ENCODE results near the gene C3. TPM values are rescaled to one million over a fixed set of nuclear protein-coding genes. Genes with fewer than 3 reads are reported as not detected.
A peak's percentile ranks its signal among the peaks of the same experiment; 100 is the strongest.

C3 gene
- total and polyA plus RNA-seq, 2 experiments from 2014 or later, result 556 to 563 TPM

DNA sequence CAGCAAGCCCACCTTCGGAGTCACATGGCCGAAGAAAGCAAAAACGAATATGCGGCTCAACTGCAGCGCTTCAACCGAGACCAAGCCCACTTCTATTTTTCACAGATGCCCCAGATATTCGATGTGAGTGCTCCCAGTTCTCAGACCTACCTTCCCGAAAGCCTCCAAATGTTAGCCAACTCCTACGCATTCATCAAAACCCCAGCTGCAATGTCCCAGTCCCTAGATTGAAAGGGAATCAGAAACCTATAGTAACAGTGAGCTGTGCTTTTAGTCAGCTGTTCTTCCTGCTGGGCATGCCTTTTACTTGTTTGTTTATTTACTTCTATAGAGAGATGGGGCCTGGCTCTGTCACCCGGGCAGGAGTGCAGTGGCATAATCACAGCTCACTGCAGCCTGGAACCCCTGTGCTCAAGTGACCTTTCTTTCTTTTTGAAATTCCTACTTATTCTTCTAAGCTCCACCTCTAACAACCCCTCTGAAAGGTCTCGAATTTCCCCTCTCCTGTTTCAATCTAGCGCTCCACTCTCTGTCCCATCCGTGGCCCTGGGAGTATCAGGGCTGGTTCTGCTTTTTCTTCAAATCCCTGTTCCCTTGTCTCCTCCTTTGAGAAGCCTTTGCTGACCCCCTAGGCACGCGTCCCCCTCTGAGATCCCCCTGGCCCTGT lies 23.4 kb upstream of the C3 start:
- Histone ChIP-seq H3K27me3 (no peaks in the 10 kb centered on the region), H3K9me2 (replicated peaks; ENCODE audit: insufficient read depth) (no peaks in the 10 kb centered on the region), H3K4me3 (no peak overlapping the region), H3K9me3 (ENCODE audit: low read depth) (no peaks in the 10 kb centered on the region), H3K27ac (peak overlapping the region; percentile 82), H3K4me1 (ENCODE audit: insufficient read depth) (peaks cover 35% of the 10 kb centered on the region), H3K4me2 (peak overlapping the region; percentile 58), H3K36me3 (replicated peaks; ENCODE audit: insufficient read depth, low read depth) (no peaks in the 10 kb centered on the region), H4K20me1 (ENCODE audit: insufficient read depth, poor library complexity, severe bottlenecking) (peaks cover 5% of the 10 kb centered on the region), H3K79me2 (peaks cover 49% of the 10 kb centered on the region), H2AFZ (no peak overlapping the region)
- 77% methylated on average over 15 of the region's 15 CpGs for WGBS (ENCODE audit: low lambda C conversion rate, missing lambda C conversion rate)
- no peak for DNase-seq (ENCODE audit: low spot score)
- no peak for TF ChIP-seq EZH2 (IDR thresholded peaks at IDR 0.05; ENCODE audit: borderline replicate concordance)
- TF ChIP-seq, protein P1, sequence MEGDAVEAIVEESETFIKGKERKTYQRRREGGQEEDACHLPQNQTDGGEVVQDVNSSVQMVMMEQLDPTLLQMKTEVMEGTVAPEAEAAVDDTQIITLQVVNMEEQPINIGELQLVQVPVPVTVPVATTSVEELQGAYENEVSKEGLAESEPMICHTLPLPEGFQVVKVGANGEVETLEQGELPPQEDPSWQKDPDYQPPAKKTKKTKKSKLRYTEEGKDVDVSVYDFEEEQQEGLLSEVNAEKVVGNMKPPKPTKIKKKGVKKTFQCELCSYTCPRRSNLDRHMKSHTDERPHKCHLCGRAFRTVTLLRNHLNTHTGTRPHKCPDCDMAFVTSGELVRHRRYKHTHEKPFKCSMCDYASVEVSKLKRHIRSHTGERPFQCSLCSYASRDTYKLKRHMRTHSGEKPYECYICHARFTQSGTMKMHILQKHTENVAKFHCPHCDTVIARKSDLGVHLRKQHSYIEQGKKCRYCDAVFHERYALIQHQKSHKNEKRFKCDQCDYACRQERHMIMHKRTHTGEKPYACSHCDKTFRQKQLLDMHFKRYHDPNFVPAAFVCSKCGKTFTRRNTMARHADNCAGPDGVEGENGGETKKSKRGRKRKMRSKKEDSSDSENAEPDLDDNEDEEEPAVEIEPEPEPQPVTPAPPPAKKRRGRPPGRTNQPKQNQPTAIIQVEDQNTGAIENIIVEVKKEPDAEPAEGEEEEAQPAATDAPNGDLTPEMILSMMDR (IDR thresholded peaks at IDR 0.05; ENCODE audit: poor library complexity), result no peak

- TF ChIP-seq, protein P1 (IDR thresholded peaks at IDR 0.05; ENCODE audit: poor library complexity), result no peak
- TF ChIP-seq EZH2phosphoT487 (IDR thresholded peaks at IDR 0.05; ENCODE audit: low read depth, severe bottlenecking, unreplicated experiment) (no peak), EZH2 (IDR thresholded peaks at IDR 0.05; ENCODE audit: borderline replicate concordance) (no peak)
- H3K4me2 ChIP-seq, result peak overlapping the region; percentile 10
- no peaks in the 10 kb centered on the region for H3K27me3 ChIP-seq
- peaks cover 43% of the 10 kb centered on the region for H3K4me1 ChIP-seq (ENCODE audit: insufficient read depth)
- H3K9me3 ChIP-seq (ENCODE audit: low read depth), result no peaks in the 10 kb centered on the region
- H3K79me2 ChIP-seq, result peaks cover 49% of the 10 kb centered on the region
- no peak overlapping the region for H2AFZ ChIP-seq
- no peak overlapping the region for H3K4me3 ChIP-seq
- no peaks in the 10 kb centered on the region for H3K36me3 ChIP-seq (replicated peaks; ENCODE audit: insufficient read depth, low read depth)
- peaks cover 5% of the 10 kb centered on the region for H4K20me1 ChIP-seq (ENCODE audit: insufficient read depth, poor library complexity, severe bottlenecking)
- DNase-seq (ENCODE audit: low spot score), result no peak
- H3K9me2 ChIP-seq (replicated peaks; ENCODE audit: insufficient read depth), result no peaks in the 10 kb centered on the region
- 57% methylated on average over 7 of the region's 7 CpGs for WGBS (ENCODE audit: low lambda C conversion rate, missing lambda C conversion rate)
- peak overlapping the region; percentile 82 for H3K27ac ChIP-seq
Observed at GRCh38 chr19:6743066-6743465, 22.6 kb upstream of the C3 start.

GRCh38 chr19:6740589-6741343 lies 20.3 kb upstream of the C3 start:
- no peaks in the 10 kb centered on the region for H3K9me3 ChIP-seq (ENCODE audit: low read depth)
- WGBS (ENCODE audit: low lambda C conversion rate, missing lambda C conversion rate), result 3% methylated on average over 33 of the region's 46 CpGs
- H3K27me3 ChIP-seq, result no peaks in the 10 kb centered on the region
- H3K79me2 ChIP-seq, result peaks cover 35% of the 10 kb centered on the region
- H3K4me2 ChIP-seq, result peak overlapping the region; percentile 89
- no peaks in the 10 kb centered on the region for H3K9me2 ChIP-seq (replicated peaks; ENCODE audit: insufficient read depth)
- H2AFZ ChIP-seq, result peak overlapping the region; percentile 22
- no peak for TF ChIP-seq EZH2phosphoT487 (IDR thresholded peaks at IDR 0.05; ENCODE audit: low read depth, severe bottlenecking, unreplicated experiment)
- H3K4me3 ChIP-seq, result peak overlapping the region; percentile 79
- DNase-seq (ENCODE audit: low spot score), result peak; percentile 80
- peaks cover 5% of the 10 kb centered on the region for H4K20me1 ChIP-seq (ENCODE audit: insufficient read depth, poor library complexity, severe bottlenecking)
- no peaks in the 10 kb centered on the region for H3K36me3 ChIP-seq (replicated peaks; ENCODE audit: insufficient read depth, low read depth)
- H3K27ac ChIP-seq, result peak overlapping the region; percentile 93
- peaks cover 47% of the 10 kb centered on the region for H3K4me1 ChIP-seq (ENCODE audit: insufficient read depth)

All from hepatocyte (in vitro differentiated cells).